Measurements from ENCODE around the gene SRRM1. TPM values are rescaled to one million over a fixed set of nuclear protein-coding genes. Genes with fewer than 3 reads are reported as not detected.

SRRM1 gene, protein sequence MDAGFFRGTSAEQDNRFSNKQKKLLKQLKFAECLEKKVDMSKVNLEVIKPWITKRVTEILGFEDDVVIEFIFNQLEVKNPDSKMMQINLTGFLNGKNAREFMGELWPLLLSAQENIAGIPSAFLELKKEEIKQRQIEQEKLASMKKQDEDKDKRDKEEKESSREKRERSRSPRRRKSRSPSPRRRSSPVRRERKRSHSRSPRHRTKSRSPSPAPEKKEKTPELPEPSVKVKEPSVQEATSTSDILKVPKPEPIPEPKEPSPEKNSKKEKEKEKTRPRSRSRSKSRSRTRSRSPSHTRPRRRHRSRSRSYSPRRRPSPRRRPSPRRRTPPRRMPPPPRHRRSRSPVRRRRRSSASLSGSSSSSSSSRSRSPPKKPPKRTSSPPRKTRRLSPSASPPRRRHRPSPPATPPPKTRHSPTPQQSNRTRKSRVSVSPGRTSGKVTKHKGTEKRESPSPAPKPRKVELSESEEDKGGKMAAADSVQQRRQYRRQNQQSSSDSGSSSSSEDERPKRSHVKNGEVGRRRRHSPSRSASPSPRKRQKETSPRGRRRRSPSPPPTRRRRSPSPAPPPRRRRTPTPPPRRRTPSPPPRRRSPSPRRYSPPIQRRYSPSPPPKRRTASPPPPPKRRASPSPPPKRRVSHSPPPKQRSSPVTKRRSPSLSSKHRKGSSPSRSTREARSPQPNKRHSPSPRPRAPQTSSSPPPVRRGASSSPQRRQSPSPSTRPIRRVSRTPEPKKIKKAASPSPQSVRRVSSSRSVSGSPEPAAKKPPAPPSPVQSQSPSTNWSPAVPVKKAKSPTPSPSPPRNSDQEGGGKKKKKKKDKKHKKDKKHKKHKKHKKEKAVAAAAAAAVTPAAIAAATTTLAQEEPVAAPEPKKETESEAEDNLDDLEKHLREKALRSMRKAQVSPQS
- total RNA-seq (2021) (202 to 228 TPM (median 202 TPM) in 3 replicates), Bru-seq, nascent RNA (percentile 97 among the genes with signal in this experiment)
- long read RNA-seq, experiment 1, full-length matches to known transcripts = 326 of 1,557 reads
- long read RNA-seq, experiment 1, partial matches to known transcripts = 119 of 1,557 reads
- long read RNA-seq, experiment 1, other reads (novel, unspliced or antisense) = 1,112 of 1,557 reads
- long read RNA-seq, experiment 2, partial matches to known transcripts = 74 of 130 reads
- long read RNA-seq, experiment 2, other reads (novel, unspliced or antisense) = 56 of 130 reads
- long read RNA-seq, experiment 3, full-length matches to known transcripts = 2 of 62 reads
- long read RNA-seq, experiment 3, partial matches to known transcripts = 48 of 62 reads
- long read RNA-seq, experiment 3, other reads (novel, unspliced or antisense) = 12 of 62 reads

DNA sequence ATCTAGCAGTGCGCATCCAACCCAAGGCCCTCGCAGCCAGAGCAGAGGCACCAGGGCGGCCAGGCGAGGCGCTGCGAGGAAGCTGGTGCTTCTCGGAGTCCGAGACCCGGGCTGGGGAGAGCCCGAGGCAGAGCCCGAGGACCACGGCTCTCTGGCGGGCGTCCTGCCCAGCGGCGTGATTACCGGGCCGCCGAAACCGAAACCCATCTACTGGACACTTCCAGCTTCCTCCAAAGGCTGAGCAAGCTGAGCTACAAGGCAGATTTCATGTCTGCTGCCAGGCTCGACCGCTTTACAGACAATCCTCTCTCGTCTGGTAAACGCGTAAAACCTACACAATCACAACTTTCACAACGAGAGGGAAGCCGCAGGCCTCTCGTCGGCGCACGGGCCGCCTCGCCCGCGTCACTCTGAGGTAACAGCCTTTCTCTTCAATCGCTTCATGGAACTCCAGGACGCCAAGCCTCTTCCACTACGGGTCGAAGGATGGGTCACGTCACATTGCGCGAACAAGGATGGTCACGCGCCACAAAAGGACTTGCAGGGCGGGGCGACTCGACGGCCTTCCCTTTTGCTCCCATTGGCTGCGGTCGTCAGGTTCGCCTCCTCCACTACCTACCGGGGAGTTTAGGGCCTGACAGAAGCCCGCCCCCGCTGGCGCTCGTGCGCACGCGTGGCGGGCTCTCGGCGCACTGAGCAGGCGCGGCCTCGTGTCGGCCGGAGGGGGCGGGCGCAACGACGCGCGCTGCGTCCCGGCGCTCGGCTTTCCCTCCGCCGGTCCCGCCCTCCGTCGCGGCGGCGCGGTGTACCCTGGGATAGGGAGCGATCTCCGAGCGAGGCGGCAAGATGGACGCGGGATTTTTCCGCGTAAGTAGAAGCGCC, at the start of gene SRRM1:
TSS of gene SRRM1 (plus strand) at position 822 of the 882 bp plus-strand sequence. CDS start at position 847, 25 bp downstream.
- H3K9me3 Mint-ChIP-seq = no peaks in the 10 kb centered on the region
- CTCF ChIA-PET = interaction anchor here (0.6 to 1.9 kb wide), 5 partner anchors 55 to 441 kb away, joined by 3 to 6 read pairs (median 6); partner anchors contain the start of gene NIPAL3
- peak within 1 kb of the TSS; percentile 91 for H3K4me3 Mint-ChIP-seq
- ATAC-seq = peak; percentile 96
- H3K4me1 Mint-ChIP-seq = peaks cover 21% of the 10 kb centered on the region
- H3K27me3 Mint-ChIP-seq (ENCODE audit: low read depth) = peaks cover under 1% of the 10 kb centered on the region; the same call in 1 of the 2 replicates
- POLR2A ChIA-PET = interaction anchor here (0.5 to 1.7 kb wide), 5 partner anchors 21 to 178 kb away, joined by 3 to 4 read pairs (median 4); partner anchors contain the start of gene CLIC4
- DNase-seq (ENCODE audit: low spot score) = peak; percentile 97
- peak within 1 kb of the TSS; percentile 100 for H3K27ac Mint-ChIP-seq
- peaks cover 30% of the 10 kb centered on the region for H3K36me3 Mint-ChIP-seq
- peak; percentile 53 for TF ChIP-seq ETV6 (CRISPR knock-in tag; IDR thresholded peaks at IDR 0.05)
- peak; percentile 91 for TF ChIP-seq USF2 (CRISPR knock-in tag; IDR thresholded peaks at IDR 0.05)
- TF ChIP-seq PREB (CRISPR knock-in tag; IDR thresholded peaks at IDR 0.05; ENCODE audit: borderline replicate concordance) = no peak
- peak; percentile 87 for TF ChIP-seq NFYB (CRISPR knock-in tag; conservative IDR thresholded peaks at IDR 0.05; ENCODE audit: low read depth)
- TF ChIP-seq NFE2L1 (CRISPR knock-in tag; IDR thresholded peaks at IDR 0.05) = no peak
- TF ChIP-seq TEAD1 (CRISPR knock-in tag; IDR thresholded peaks at IDR 0.05) = peak; percentile 71; the same call in 1 of the 2 replicates
- no peak for TF ChIP-seq E2F1 (CRISPR knock-in tag; IDR thresholded peaks at IDR 0.05)
- peak; percentile 97 for TF ChIP-seq E2F5 (CRISPR knock-in tag; IDR thresholded peaks at IDR 0.05)
- TF ChIP-seq HMGXB4 (CRISPR knock-in tag; IDR thresholded peaks at IDR 0.05) = peak; percentile 7
- peak; percentile 31 for TF ChIP-seq KAT7 (CRISPR knock-in tag; IDR thresholded peaks at IDR 0.05; ENCODE audit: borderline replicate concordance)
- peak; percentile 70 for TF ChIP-seq FOXK1 (CRISPR knock-in tag; IDR thresholded peaks at IDR 0.05)
- TF ChIP-seq, protein P1, sequence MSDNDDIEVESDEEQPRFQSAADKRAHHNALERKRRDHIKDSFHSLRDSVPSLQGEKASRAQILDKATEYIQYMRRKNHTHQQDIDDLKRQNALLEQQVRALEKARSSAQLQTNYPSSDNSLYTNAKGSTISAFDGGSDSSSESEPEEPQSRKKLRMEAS (CRISPR knock-in tag; IDR thresholded peaks at IDR 0.05) = peak; percentile 70
- peak; percentile 75 for TF ChIP-seq SP1 (CRISPR knock-in tag; conservative IDR thresholded peaks at IDR 0.05)
- no peak for TF ChIP-seq TEAD4 (CRISPR knock-in tag; IDR thresholded peaks at IDR 0.05)
- TF ChIP-seq ZNF532 (CRISPR knock-in tag; IDR thresholded peaks at IDR 0.05; ENCODE audit: borderline replicate concordance) = no peak
- TF ChIP-seq ZNF232 (CRISPR knock-in tag; IDR thresholded peaks at IDR 0.05) = peak; percentile 83
- TF ChIP-seq ZBTB21 (CRISPR knock-in tag; IDR thresholded peaks at IDR 0.05; ENCODE audit: borderline replicate concordance) = peak; percentile 80; the same call in 1 of the 2 replicates
- no peak for TF ChIP-seq NR1H2 (CRISPR knock-in tag; IDR thresholded peaks at IDR 0.05)
- TF ChIP-seq ESRRA (CRISPR knock-in tag; IDR thresholded peaks at IDR 0.05; ENCODE audit: borderline replicate concordance) = peak; percentile 28; the same call in 1 of the 2 replicates

All from WTC11 (cell line).